ENCODE data around the gene CPTP. TPM values are rescaled to one million over a fixed set of nuclear protein-coding genes. Genes with fewer than 3 reads are reported as not detected.

CPTP gene
- total RNA-seq, 2 experiments from 2014 or later, result 5.6 to 5.7 TPM

DNA sequence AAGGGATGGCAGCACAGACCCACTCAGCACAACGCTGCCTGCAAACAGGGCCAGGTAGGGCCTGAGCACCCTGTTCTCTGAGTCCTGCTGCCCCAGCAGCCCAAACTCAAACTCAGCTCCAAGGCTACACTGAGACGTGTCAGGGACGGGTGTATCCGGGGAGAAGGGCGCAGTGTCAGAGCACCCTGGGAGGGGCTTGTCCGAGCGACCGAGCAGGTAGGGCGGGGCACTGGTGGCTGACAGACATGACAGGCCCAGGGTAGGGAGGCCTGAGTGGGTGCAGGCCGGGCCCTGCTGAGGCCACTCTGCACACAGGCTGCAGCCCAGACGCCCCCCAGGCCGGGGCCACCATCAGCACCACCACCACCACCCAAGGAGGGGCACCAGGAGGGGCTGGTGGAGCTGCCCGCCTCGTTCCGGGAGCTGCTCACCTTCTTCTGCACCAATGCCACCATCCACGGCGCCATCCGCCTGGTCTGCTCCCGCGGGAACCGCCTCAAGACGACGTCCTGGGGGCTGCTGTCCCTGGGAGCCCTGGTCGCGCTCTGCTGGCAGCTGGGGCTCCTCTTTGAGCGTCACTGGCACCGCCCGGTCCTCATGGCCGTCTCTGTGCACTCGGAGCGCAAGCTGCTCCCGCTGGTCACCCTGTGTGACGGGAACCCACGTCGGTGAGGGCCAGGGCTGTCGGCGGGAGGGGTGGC is 38.8 kb upstream of the CPTP start:
- H3K4me1 Mint-ChIP-seq (ENCODE audit: low read depth), result no peaks in the 10 kb centered on the region
- H3K36me3 Mint-ChIP-seq (ENCODE audit: low read depth), result no peaks in the 10 kb centered on the region
- no peak for DNase-seq
- intact Hi-C loops (cut with micrococcal nuclease), result no loop called here
- H3K27me3 Mint-ChIP-seq (ENCODE audit: low read depth), result no peaks in the 10 kb centered on the region
- H3K9me3 Mint-ChIP-seq, result no peaks in the 10 kb centered on the region
- CTCF ChIA-PET, result interaction anchor here (0.7 kb wide), 1 partner anchor 155 kb away, joined by 3 read pairs; no protein-coding TSS in a partner anchor
- H3K4me3 Mint-ChIP-seq, result no peak overlapping the region
- H3K27ac Mint-ChIP-seq, result no peak overlapping the region

DNA sequence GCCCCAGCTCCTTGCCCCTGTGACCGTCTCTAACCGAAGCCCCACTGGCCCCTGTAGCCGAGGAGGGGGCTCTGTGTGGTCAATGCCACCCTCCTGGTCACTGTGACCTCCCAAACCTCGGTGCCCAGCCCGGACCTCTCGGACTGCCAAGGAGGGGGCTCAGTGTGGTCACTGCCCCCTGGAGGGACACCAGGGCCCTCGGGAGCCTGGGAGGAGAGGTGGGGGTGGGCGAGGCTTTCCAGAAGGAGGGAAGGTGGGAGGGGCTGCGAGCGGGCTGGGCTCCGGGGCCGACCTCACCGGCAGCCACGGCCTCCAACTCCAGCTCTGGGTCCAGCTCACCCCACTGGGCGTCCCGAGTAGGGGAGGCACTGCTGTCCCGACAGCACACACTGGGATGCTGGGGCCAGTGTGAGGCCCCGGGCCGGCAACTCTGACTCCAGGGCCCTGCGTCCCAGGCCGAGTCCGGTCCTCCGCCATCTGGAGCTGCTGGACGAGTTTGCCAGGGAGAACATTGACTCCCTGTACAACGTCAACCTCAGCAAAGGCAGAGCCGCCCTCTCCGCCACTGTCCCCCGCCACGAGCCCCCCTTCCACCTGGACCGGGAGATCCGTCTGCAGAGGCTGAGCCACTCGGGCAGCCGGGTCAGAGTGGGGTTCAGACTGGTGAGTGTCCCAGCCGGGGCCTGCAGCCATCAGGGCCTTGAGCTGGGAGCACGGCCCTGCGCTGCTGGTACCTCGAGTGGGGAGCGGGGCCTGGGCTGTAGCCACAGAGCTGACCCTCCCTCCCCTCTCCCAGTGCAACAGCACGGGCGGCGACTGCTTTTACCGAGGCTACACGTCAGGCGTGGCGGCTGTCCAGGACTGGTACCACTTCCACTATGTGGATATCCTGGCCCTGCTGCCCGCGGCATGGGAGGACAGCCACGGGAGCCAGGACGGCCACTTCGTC is 38.0 kb upstream of the CPTP start:
- Mint-ChIP-seq H3K36me3 (ENCODE audit: low read depth) (no peaks in the 10 kb centered on the region), H3K27me3 (ENCODE audit: low read depth) (no peaks in the 10 kb centered on the region), H3K4me3 (no peak overlapping the region), H3K9me3 (no peaks in the 10 kb centered on the region), H3K4me1 (ENCODE audit: low read depth) (no peaks in the 10 kb centered on the region), H3K27ac (no peak overlapping the region)
- no peak for DNase-seq
- CTCF ChIA-PET, result interaction anchor here (0.7 to 1.2 kb wide), 3 partner anchors 154 to 170 kb away, joined by 3 to 5 read pairs (median 3); partner anchors contain the start of gene C1orf159
- intact Hi-C loops (cut with micrococcal nuclease), result no loop called here

DNA sequence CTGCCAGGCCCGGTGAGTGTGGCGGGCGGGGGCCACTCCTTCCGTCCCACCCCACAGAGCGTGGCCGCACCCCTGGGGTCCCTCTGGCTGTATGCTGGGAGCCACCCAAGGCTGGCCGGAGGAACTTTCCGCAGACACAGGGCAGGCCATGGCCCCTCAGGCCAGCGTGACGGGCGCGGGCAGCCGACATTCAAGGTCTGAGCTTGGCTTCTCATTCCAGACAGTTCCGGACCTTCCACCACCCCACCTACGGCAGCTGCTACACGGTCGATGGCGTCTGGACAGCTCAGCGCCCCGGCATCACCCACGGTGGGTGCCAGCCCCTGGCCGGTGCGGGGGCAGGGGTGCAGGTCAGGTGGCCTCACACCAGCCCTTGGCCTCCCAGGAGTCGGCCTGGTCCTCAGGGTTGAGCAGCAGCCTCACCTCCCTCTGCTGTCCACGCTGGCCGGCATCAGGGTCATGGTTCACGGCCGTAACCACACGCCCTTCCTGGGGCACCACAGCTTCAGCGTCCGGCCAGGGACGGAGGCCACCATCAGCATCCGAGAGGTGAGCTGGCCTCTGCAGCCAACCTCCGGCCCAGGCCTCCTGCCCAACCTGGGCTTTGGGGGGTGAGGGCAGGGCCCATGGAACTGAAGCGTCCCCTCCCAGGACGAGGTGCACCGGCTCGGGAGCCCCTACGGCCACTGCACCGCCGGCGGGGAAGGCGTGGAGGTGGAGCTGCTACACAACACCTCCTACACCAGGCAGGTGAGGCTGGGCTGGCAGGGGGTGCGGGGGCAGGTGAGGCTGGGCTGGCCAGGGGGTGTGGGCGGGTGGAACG is 37.1 kb upstream of the CPTP start:
- no peak overlapping the region for H3K27ac Mint-ChIP-seq
- DNase-seq, result no peak
- H3K36me3 Mint-ChIP-seq (ENCODE audit: low read depth), result no peaks in the 10 kb centered on the region
- no peaks in the 10 kb centered on the region for H3K4me1 Mint-ChIP-seq (ENCODE audit: low read depth)
- CTCF ChIA-PET, result interaction anchor here (0.9 to 1.2 kb wide), 2 partner anchors 166 to 171 kb away, joined by 3 to 5 read pairs; partner anchors contain the start of gene C1orf159
- H3K4me3 Mint-ChIP-seq, result no peak overlapping the region
- H3K27me3 Mint-ChIP-seq (ENCODE audit: low read depth), result no peaks in the 10 kb centered on the region
- H3K9me3 Mint-ChIP-seq, result no peaks in the 10 kb centered on the region
- intact Hi-C loops (cut with micrococcal nuclease), result no loop called here

DNA sequence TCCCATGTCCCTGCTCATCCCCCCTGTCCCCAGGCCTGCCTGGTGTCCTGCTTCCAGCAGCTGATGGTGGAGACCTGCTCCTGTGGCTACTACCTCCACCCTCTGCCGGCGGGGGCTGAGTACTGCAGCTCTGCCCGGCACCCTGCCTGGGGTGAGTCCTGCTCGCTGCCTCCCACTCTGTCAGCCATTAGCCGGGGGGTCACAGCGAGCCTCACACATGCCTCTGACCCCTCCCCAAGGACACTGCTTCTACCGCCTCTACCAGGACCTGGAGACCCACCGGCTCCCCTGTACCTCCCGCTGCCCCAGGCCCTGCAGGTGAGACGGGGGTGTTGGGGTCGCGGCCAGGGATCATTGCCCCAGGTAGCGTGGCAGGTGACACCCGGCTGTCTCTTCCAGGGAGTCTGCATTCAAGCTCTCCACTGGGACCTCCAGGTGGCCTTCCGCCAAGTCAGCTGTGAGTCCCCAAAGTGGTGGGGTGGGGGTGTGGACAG is 34.3 kb upstream of the CPTP start:
- intact Hi-C loops (cut with micrococcal nuclease), result loop anchor here (5.0 kb wide), 1 partner anchor 308 kb away; the partner anchor contains the start of gene PERM1
- CTCF ChIA-PET, result interaction anchor here (3.2 kb wide), 1 partner anchor 168 kb away, joined by 34 read pairs; no protein-coding TSS in a partner anchor
- Mint-ChIP-seq H3K36me3 (ENCODE audit: low read depth) (no peaks in the 10 kb centered on the region), H3K27me3 (ENCODE audit: low read depth) (no peaks in the 10 kb centered on the region), H3K4me1 (ENCODE audit: low read depth) (no peaks in the 10 kb centered on the region), H3K27ac (no peak overlapping the region), H3K4me3 (no peak overlapping the region), H3K9me3 (no peaks in the 10 kb centered on the region)
- DNase-seq, result peak; percentile 65

DNA sequence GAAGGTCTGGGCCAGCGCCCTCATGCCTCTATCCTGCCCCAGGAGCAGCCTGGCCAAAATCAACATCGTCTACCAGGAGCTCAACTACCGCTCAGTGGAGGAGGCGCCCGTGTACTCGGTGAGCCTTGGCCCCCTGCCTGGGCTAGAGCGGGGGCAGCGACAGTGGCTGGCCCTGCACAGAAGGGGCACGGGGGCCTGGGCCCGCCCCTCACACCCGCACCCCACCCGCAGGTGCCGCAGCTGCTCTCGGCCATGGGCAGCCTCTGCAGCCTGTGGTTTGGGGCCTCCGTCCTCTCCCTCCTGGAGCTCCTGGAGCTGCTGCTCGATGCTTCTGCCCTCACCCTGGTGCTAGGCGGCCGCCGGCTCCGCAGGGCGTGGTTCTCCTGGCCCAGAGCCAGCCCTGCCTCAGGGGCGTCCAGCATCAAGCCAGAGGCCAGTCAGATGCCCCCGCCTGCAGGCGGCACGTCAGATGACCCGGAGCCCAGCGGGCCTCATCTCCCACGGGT is 33.5 kb upstream of the CPTP start:
- CTCF ChIA-PET, result interaction anchor here (0.7 to 3.2 kb wide), 7 partner anchors 9 to 307 kb away, joined by 3 to 34 read pairs (median 3); no protein-coding TSS in a partner anchor
- Mint-ChIP-seq H3K36me3 (ENCODE audit: low read depth) (no peaks in the 10 kb centered on the region), H3K4me3 (no peak overlapping the region), H3K27me3 (ENCODE audit: low read depth) (no peaks in the 10 kb centered on the region), H3K4me1 (ENCODE audit: low read depth) (no peaks in the 10 kb centered on the region), H3K9me3 (no peaks in the 10 kb centered on the region), H3K27ac (no peak overlapping the region)
- intact Hi-C loops (cut with micrococcal nuclease), result loop anchor here (5.0 kb wide), 1 partner anchor 309 kb away; the partner anchor contains the start of gene PERM1
- no peak for DNase-seq

DNA sequence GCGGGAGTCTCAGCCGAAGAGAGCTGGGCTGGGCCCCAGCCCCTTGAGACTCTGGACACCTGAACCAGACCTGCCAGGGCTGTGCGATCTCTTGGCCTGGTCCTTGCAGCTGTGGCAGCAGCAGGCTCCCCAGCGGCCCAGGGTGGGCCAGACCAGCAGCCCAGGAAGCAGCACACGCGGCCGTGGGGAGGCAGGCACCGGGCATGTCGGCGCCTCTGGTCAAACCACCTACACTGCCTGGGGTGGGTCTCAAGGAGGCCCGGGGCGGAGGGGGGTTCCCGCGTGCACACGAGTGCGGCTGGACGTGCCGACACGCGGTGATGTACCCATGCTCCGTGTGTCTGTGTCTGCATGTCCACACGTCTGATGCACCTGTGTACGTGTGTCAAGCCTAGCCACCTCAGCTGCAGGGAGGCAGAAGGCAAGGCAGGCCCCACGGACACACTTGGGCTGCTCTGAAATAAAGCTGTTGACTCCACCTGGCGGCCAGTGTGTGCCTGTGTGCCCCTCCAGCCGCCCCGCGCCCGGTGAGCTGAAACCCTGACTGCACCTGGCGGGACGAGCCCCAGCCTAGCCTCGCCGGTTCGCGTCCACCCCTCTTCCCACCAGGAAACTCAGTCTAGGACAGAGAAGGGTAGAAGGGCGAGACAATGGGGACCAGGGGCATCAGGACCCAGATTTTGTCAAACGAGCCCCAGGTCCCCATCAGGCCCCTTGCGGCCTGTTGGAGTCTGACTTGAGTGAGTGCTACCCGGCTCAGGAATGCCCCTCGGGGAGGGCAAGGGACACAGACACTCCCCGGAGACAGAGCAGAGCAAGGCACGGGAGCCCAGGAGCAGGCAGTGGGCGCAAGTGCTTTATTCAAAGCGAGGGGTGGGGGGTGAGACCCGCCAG is 32.8 kb upstream of the CPTP start:
- DNase-seq, result peak; percentile 73
- H3K4me3 Mint-ChIP-seq, result no peak overlapping the region
- no peaks in the 10 kb centered on the region for H3K27me3 Mint-ChIP-seq (ENCODE audit: low read depth)
- intact Hi-C loops (cut with micrococcal nuclease), result loop anchor here (2.0 to 5.0 kb wide), 2 partner anchors 169 to 309 kb away; partner anchors contain the start of gene PERM1
- no peaks in the 10 kb centered on the region for H3K4me1 Mint-ChIP-seq (ENCODE audit: low read depth)
- H3K9me3 Mint-ChIP-seq, result no peaks in the 10 kb centered on the region
- H3K36me3 Mint-ChIP-seq (ENCODE audit: low read depth), result no peaks in the 10 kb centered on the region
- CTCF ChIA-PET, result interaction anchor here (0.6 to 3.2 kb wide), 8 partner anchors 10 to 308 kb away, joined by 3 to 34 read pairs (median 3); no protein-coding TSS in a partner anchor
- H3K27ac Mint-ChIP-seq, result no peak overlapping the region

DNA sequence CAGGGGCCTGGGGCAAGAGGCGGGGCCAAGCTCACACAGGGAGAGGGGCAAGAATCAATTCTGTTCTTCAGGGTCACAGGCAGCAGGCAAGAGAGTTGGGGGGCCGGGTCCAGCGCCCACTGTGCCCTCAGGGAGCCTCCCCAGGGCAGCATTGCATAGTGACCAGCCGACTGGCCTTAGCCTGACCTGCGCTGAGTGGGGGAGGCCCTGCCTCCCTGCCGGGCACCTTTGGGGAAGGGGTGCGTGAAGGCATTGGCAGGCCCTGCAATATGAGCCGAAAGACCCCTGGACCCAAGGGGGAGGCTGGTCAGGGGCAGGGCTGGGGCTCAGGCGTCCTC is 32.2 kb upstream of the CPTP start:
- CTCF ChIA-PET, result interaction anchor here (0.6 to 3.2 kb wide), 4 partner anchors 31 to 175 kb away, joined by 3 to 34 read pairs (median 5); no protein-coding TSS in a partner anchor

DNA sequence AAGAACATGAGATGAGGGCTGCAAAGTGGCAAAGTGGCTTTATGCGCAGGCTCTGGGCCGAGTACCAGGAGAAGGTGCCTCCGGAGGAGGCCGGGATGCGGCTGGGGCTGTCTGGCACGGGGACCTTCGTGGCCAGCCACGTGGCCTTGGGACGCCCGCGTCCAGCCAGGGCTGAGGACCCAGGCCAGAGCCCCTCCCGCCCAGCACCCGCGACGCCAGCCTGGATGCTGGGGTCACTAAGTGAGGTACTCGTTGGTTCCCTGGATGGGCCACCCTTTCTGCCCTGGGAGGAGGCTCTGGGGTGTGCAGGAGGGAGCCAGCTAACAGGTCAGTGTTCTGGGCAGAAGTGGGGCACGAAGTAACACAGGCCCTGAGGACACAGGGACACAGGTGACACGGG is 31.8 kb upstream of the CPTP start:
- H3K27me3 Mint-ChIP-seq (ENCODE audit: low read depth), result no peaks in the 10 kb centered on the region
- H3K4me1 Mint-ChIP-seq (ENCODE audit: low read depth), result no peaks in the 10 kb centered on the region
- no peak for DNase-seq
- intact Hi-C loops (cut with micrococcal nuclease), result loop anchor here (2.0 to 5.0 kb wide), 2 partner anchors 170 to 311 kb away; partner anchors contain the start of gene PERM1
- CTCF ChIA-PET, result interaction anchor here (3.2 kb wide), 1 partner anchor 170 kb away, joined by 34 read pairs; no protein-coding TSS in a partner anchor
- H3K4me3 Mint-ChIP-seq, result no peak overlapping the region
- no peaks in the 10 kb centered on the region for H3K9me3 Mint-ChIP-seq
- H3K27ac Mint-ChIP-seq, result no peak overlapping the region
- no peaks in the 10 kb centered on the region for H3K36me3 Mint-ChIP-seq (ENCODE audit: low read depth)

More for the DNA sequence above, 32.2 kb upstream of the CPTP start:
- H3K4me1 Mint-ChIP-seq (ENCODE audit: low read depth), result no peaks in the 10 kb centered on the region
- H3K4me3 Mint-ChIP-seq, result no peak overlapping the region
- H3K36me3 Mint-ChIP-seq (ENCODE audit: low read depth), result no peaks in the 10 kb centered on the region
- H3K27ac Mint-ChIP-seq, result no peak overlapping the region
- H3K27me3 Mint-ChIP-seq (ENCODE audit: low read depth), result no peaks in the 10 kb centered on the region
- no peak for DNase-seq
- H3K9me3 Mint-ChIP-seq, result no peaks in the 10 kb centered on the region
- intact Hi-C loops (cut with micrococcal nuclease), result loop anchor here (2.0 to 5.0 kb wide), 2 partner anchors 170 to 310 kb away; partner anchors contain the start of gene PERM1

DNA sequence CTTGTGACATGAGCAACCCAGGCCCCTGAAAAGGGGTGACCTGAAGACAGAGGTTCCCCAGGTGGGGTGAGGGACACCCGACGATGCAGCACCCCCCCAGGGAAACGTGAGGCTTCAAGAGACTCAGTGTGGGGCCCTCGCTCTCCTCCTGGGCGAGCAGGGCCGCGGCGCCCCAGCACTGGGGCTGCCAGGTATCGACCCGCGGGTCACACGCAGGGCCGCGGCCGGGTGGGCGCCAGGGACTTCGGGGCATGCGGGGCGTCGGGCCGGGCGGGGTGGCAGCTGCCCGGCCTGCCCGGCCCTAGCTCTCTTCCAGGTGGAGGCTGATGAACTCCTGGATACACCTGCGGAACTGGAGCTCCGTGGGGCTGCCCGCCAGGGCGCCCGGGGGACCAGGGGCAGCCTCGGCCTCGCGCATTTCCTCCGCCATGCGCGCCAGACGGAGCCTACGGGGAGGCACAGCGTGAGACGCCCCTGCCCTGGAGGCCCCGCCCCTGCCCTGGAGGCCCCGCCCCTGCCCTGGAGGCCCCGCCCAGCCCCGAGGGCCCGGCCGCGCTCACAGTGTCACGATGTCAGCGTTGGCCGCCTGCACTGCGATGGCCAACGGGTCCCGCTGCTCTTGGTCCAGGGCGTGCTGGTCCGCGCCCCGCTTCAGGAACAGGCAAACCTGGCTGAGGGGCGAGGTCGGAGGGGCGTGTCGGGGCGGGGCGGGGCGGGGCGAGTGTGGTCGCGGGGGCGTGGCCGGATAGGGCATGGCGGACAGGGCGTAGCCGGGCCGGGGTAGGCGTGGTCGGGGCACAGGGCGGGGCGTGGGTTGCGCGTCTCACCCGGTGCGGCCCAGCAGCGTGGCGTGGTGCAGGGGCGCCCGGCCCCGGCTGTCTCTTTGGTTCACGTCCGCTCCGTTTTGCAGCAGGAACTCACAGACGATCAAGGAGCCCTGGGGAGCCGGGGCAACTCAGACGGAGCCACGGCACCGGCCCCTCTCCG is 31.0 kb upstream of the CPTP start:
- Mint-ChIP-seq H3K4me1 (ENCODE audit: low read depth) (no peaks in the 10 kb centered on the region), H3K27ac (no peak overlapping the region), H3K9me3 (no peaks in the 10 kb centered on the region), H3K36me3 (ENCODE audit: low read depth) (no peaks in the 10 kb centered on the region), H3K4me3 (no peak overlapping the region), H3K27me3 (ENCODE audit: low read depth) (no peaks in the 10 kb centered on the region)
- no peak for DNase-seq
- CTCF ChIA-PET, result no interaction called here
- intact Hi-C loops (cut with micrococcal nuclease), result loop anchor here (2.0 to 5.0 kb wide), 2 partner anchors 171 to 311 kb away; partner anchors contain the start of gene PERM1

All from activated naive CD4-positive, alpha-beta T cell treated with anti-CD3 and anti-CD28 coated beads for 36 hours (primary cell).